ENCODE data around the gene CRYL1. TPM values are rescaled to one million over a fixed set of nuclear protein-coding genes. Genes with fewer than 3 reads are reported as not detected.

The CRYL1 gene
- total and polyA plus RNA-seq, 3 experiments from 2014 or later = 7.2 to 36.1 (median 7.8) TPM

GRCh38 chr13:20404488-20405222 lies 121.0 kb downstream of the CRYL1 start:
- H3K27me3 Mint-ChIP-seq = peaks cover 0 to 4% of the 10 kb centered on the region in 2 donors
- H3K9me3 ChIP-seq (ENCODE audit: low read length) = no peaks in the 10 kb centered on the region
- peaks cover 9 to 17% (median 14%) of the 10 kb centered on the region in 3 donors for H3K36me3 Mint-ChIP-seq
- no peak overlapping the region for H3K27ac ChIP-seq (ENCODE audit: low read depth, low read length)
- DNase-seq = no peak
- no peaks in the 10 kb centered on the region for H3K9me3 Mint-ChIP-seq
- peaks cover 7% of the 10 kb centered on the region for H3K4me1 ChIP-seq (ENCODE audit: insufficient read depth, low read length)
- no peak overlapping the region for H3K4me3 ChIP-seq (ENCODE audit: low read length)
- no peak overlapping the region for H3K27ac Mint-ChIP-seq
- no peaks in the 10 kb centered on the region for H3K27me3 ChIP-seq (ENCODE audit: insufficient read depth, low read length, poor library complexity, severe bottlenecking)
- H3K4me3 Mint-ChIP-seq = no peak overlapping the region
- ChIA-PET POLR2A (no interaction called here), CTCF (no interaction called here)
- no peaks in the 10 kb centered on the region for H3K36me3 ChIP-seq (ENCODE audit: insufficient read depth, low read length)
- H3K4me1 Mint-ChIP-seq = peaks cover 2 to 6% (median 3%) of the 10 kb centered on the region in 3 donors

GRCh38 chr13:20403826-20404225 lies 121.8 kb downstream of the CRYL1 start:
- Histone ChIP-seq H3K4me3 (ENCODE audit: low read length) (no peak overlapping the region), H3K4me1 (ENCODE audit: insufficient read depth, low read length) (peaks cover 7% of the 10 kb centered on the region), H3K27me3 (ENCODE audit: insufficient read depth, low read length, poor library complexity, severe bottlenecking) (no peaks in the 10 kb centered on the region), H3K36me3 (ENCODE audit: insufficient read depth, low read length) (no peaks in the 10 kb centered on the region), H3K9me3 (ENCODE audit: low read length) (no peaks in the 10 kb centered on the region), H3K27ac (ENCODE audit: low read depth, low read length) (no peak overlapping the region)
- POLR2A ChIA-PET = no interaction called here
- Mint-ChIP-seq H3K27ac (no peak overlapping the region), H3K4me1 (peaks cover 2 to 6% (median 3%) of the 10 kb centered on the region in 3 donors), H3K27me3 (peaks cover 0 to 4% of the 10 kb centered on the region in 2 donors), H3K36me3 (peaks cover 9 to 17% (median 14%) of the 10 kb centered on the region in 3 donors), H3K9me3 (no peaks in the 10 kb centered on the region), H3K4me3 (no peak overlapping the region)
- CTCF ChIA-PET = no interaction called here
- no peak for DNase-seq

- H3K4me1 Mint-ChIP-seq = peaks cover 2 to 6% (median 3%) of the 10 kb centered on the region in 3 donors
- Histone ChIP-seq H3K27me3 (ENCODE audit: insufficient read depth, low read length, poor library complexity, severe bottlenecking) (no peaks in the 10 kb centered on the region), H3K4me3 (ENCODE audit: low read length) (no peak overlapping the region), H3K27ac (ENCODE audit: low read depth, low read length) (no peak overlapping the region), H3K4me1 (ENCODE audit: insufficient read depth, low read length) (peaks cover 7% of the 10 kb centered on the region), H3K9me3 (ENCODE audit: low read length) (no peaks in the 10 kb centered on the region), H3K36me3 (ENCODE audit: insufficient read depth, low read length) (no peaks in the 10 kb centered on the region)
- H3K9me3 Mint-ChIP-seq = no peaks in the 10 kb centered on the region
- no peak for DNase-seq
- ChIA-PET POLR2A (no interaction called here), CTCF (no interaction called here)
- H3K4me3 Mint-ChIP-seq = no peak overlapping the region
- peaks cover 9 to 18% (median 17%) of the 10 kb centered on the region in 3 donors for H3K36me3 Mint-ChIP-seq
- peaks cover 0 to 4% of the 10 kb centered on the region in 2 donors for H3K27me3 Mint-ChIP-seq
- no peak overlapping the region for H3K27ac Mint-ChIP-seq
Measured at GRCh38 chr13:20402881-20403280, 122.8 kb downstream of the CRYL1 start.

GRCh38 chr13:20401931-20402856 lies 123.5 kb downstream of the CRYL1 start:
- peaks cover 7% of the 10 kb centered on the region for H3K4me1 ChIP-seq (ENCODE audit: insufficient read depth, low read length)
- H3K4me3 ChIP-seq (ENCODE audit: low read length) = no peak overlapping the region
- ChIA-PET POLR2A (no interaction called here), CTCF (no interaction called here)
- H3K27ac ChIP-seq (ENCODE audit: low read depth, low read length) = no peak overlapping the region
- no peaks in the 10 kb centered on the region for H3K36me3 ChIP-seq (ENCODE audit: insufficient read depth, low read length)
- no peaks in the 10 kb centered on the region for H3K9me3 Mint-ChIP-seq
- no peak overlapping the region for H3K4me3 Mint-ChIP-seq
- H3K4me1 Mint-ChIP-seq = peaks cover 2 to 6% (median 3%) of the 10 kb centered on the region in 3 donors
- peaks cover 0 to 4% of the 10 kb centered on the region in 2 donors for H3K27me3 Mint-ChIP-seq
- H3K27me3 ChIP-seq (ENCODE audit: insufficient read depth, low read length, poor library complexity, severe bottlenecking) = no peaks in the 10 kb centered on the region
- DNase-seq = no peak
- peak overlapping the region in 1 of 8 donors; percentile 93 for H3K27ac Mint-ChIP-seq
- peaks cover 9 to 18% (median 17%) of the 10 kb centered on the region in 3 donors for H3K36me3 Mint-ChIP-seq
- H3K9me3 ChIP-seq (ENCODE audit: low read length) = no peaks in the 10 kb centered on the region

GRCh38 chr13:20401531-20401930 lies 124.1 kb downstream of the CRYL1 start:
- H3K4me1 Mint-ChIP-seq = peaks cover 2 to 6% (median 3%) of the 10 kb centered on the region in 3 donors
- DNase-seq = no peak
- no peaks in the 10 kb centered on the region for H3K9me3 ChIP-seq (ENCODE audit: low read length)
- H3K4me3 Mint-ChIP-seq = no peak overlapping the region
- H3K27me3 Mint-ChIP-seq = peaks cover 0 to 4% of the 10 kb centered on the region in 2 donors
- H3K36me3 ChIP-seq (ENCODE audit: insufficient read depth, low read length) = no peaks in the 10 kb centered on the region
- H3K27ac ChIP-seq (ENCODE audit: low read depth, low read length) = no peak overlapping the region
- H3K4me3 ChIP-seq (ENCODE audit: low read length) = no peak overlapping the region
- H3K27me3 ChIP-seq (ENCODE audit: insufficient read depth, low read length, poor library complexity, severe bottlenecking) = no peaks in the 10 kb centered on the region
- peaks cover 7% of the 10 kb centered on the region for H3K4me1 ChIP-seq (ENCODE audit: insufficient read depth, low read length)
- peaks cover 11 to 25% (median 17%) of the 10 kb centered on the region in 3 donors for H3K36me3 Mint-ChIP-seq
- CTCF ChIA-PET = no interaction called here
- H3K9me3 Mint-ChIP-seq = no peaks in the 10 kb centered on the region
- POLR2A ChIA-PET = no interaction called here
- H3K27ac Mint-ChIP-seq = no peak overlapping the region

GRCh38 chr13:20400774-20401173 lies 124.9 kb downstream of the CRYL1 start:
- Histone ChIP-seq H3K27ac (ENCODE audit: low read depth, low read length) (no peak overlapping the region), H3K4me1 (ENCODE audit: insufficient read depth, low read length) (peaks cover 7% of the 10 kb centered on the region), H3K4me3 (ENCODE audit: low read length) (no peak overlapping the region), H3K36me3 (ENCODE audit: insufficient read depth, low read length) (no peaks in the 10 kb centered on the region), H3K27me3 (ENCODE audit: insufficient read depth, low read length, poor library complexity, severe bottlenecking) (no peaks in the 10 kb centered on the region), H3K9me3 (ENCODE audit: low read length) (no peaks in the 10 kb centered on the region)
- H3K36me3 Mint-ChIP-seq = peaks cover 9 to 27% (median 15%) of the 10 kb centered on the region in 3 donors
- ChIA-PET POLR2A (no interaction called here), CTCF (no interaction called here)
- H3K27me3 Mint-ChIP-seq = peaks cover 0 to 4% of the 10 kb centered on the region in 2 donors
- no peak overlapping the region for H3K27ac Mint-ChIP-seq
- no peak for DNase-seq
- H3K4me1 Mint-ChIP-seq = peaks cover 2 to 6% (median 3%) of the 10 kb centered on the region in 3 donors
- H3K9me3 Mint-ChIP-seq = no peaks in the 10 kb centered on the region
- H3K4me3 Mint-ChIP-seq = no peak overlapping the region

GRCh38 chr13:20399961-20400360 lies 125.7 kb downstream of the CRYL1 start:
- Histone ChIP-seq H3K27ac (ENCODE audit: low read depth, low read length) (no peak overlapping the region), H3K9me3 (ENCODE audit: low read length) (no peaks in the 10 kb centered on the region), H3K27me3 (ENCODE audit: insufficient read depth, low read length, poor library complexity, severe bottlenecking) (no peaks in the 10 kb centered on the region), H3K4me3 (ENCODE audit: low read length) (no peak overlapping the region), H3K4me1 (ENCODE audit: insufficient read depth, low read length) (peaks cover 7% of the 10 kb centered on the region), H3K36me3 (ENCODE audit: insufficient read depth, low read length) (no peaks in the 10 kb centered on the region)
- Mint-ChIP-seq H3K27ac (no peak overlapping the region), H3K9me3 (no peaks in the 10 kb centered on the region), H3K4me1 (peaks cover 2 to 6% (median 3%) of the 10 kb centered on the region in 3 donors), H3K4me3 (no peak overlapping the region), H3K27me3 (peaks cover 0 to 4% of the 10 kb centered on the region in 2 donors), H3K36me3 (peaks cover 9 to 27% (median 15%) of the 10 kb centered on the region in 3 donors)
- ChIA-PET CTCF (no interaction called here), POLR2A (no interaction called here)
- DNase-seq = no peak

- Histone ChIP-seq H3K9me3 (ENCODE audit: low read length) (no peaks in the 10 kb centered on the region), H3K36me3 (ENCODE audit: insufficient read depth, low read length) (no peaks in the 10 kb centered on the region), H3K27ac (ENCODE audit: low read depth, low read length) (no peak overlapping the region), H3K27me3 (ENCODE audit: insufficient read depth, low read length, poor library complexity, severe bottlenecking) (no peaks in the 10 kb centered on the region), H3K4me1 (ENCODE audit: insufficient read depth, low read length) (peaks cover 7% of the 10 kb centered on the region), H3K4me3 (ENCODE audit: low read length) (no peak overlapping the region)
- Mint-ChIP-seq H3K27me3 (peaks cover 0 to 4% of the 10 kb centered on the region in 2 donors), H3K4me3 (no peak overlapping the region), H3K27ac (no peak overlapping the region), H3K4me1 (peaks cover 2 to 6% (median 3%) of the 10 kb centered on the region in 3 donors), H3K9me3 (no peaks in the 10 kb centered on the region), H3K36me3 (peaks cover 9 to 25% (median 14%) of the 10 kb centered on the region in 3 donors)
- no peak for DNase-seq
- CTCF ChIA-PET = no interaction called here
- POLR2A ChIA-PET = no interaction called here
Measured at GRCh38 chr13:20399515-20399914, 126.1 kb downstream of the CRYL1 start.

All from CD8-positive, alpha-beta memory T cell (primary cell).